ENCODE measurements around the gene CAMK1D.

CAMK1D gene

GRCh38 chr10:12380999-12381398 is 31.7 kb downstream of the CAMK1D start:
- DNase-seq (ENCODE audit: low read depth), result no peak
- H3K4me3 ChIP-seq (ENCODE audit: low read depth, low read length), result no peak overlapping the region
- TF ChIP-seq MAX (IDR thresholded peaks at IDR 0.05; ENCODE audit: low read depth, low read length) (no peak), CTCF (IDR thresholded peaks at IDR 0.05; ENCODE audit: low read depth, low read length) (no peak), POLR2A (IDR thresholded peaks at IDR 0.05; ENCODE audit: extremely low read depth, insufficient read length) (no peak), MYC (IDR thresholded peaks at IDR 0.05; ENCODE audit: low read depth, low read length) (no peak)

DNA sequence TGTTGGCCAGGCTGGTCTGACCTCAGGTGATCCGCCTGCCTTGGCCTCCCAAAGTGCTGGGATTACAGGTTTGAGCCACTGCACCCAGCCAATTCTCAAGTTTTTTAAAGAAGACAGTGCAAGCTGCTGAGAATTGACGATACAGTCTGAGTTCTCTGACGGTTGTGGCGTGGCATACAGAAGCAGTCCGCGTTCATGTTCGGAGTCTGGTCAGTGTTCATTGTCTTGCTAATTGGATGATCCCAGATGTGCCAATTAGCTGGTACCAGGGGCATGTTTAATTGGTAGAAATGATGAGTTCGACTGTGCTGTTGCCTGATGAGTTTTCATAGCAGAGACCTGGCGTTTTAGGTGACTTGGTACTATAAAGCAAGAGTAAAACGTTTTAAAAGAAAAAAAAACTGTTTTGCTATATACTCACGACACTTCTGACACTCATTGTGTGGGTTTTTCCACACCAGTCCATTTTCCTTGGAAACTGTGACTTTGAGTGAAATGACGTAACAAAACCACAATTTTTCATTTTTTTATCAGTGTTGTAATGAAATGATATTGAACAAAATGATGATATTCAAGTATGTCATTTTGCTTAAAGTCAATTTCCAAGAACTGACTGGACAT is 32.3 kb downstream of the CAMK1D start:
- no peak overlapping the region for H3K4me3 ChIP-seq (ENCODE audit: low read depth, low read length)
- TF ChIP-seq POLR2A (IDR thresholded peaks at IDR 0.05; ENCODE audit: extremely low read depth, insufficient read length) (no peak), MAX (IDR thresholded peaks at IDR 0.05; ENCODE audit: low read depth, low read length) (no peak), CTCF (IDR thresholded peaks at IDR 0.05; ENCODE audit: low read depth, low read length) (no peak), MYC (IDR thresholded peaks at IDR 0.05; ENCODE audit: low read depth, low read length) (no peak)
- DNase-seq (ENCODE audit: low read depth), result no peak

DNA sequence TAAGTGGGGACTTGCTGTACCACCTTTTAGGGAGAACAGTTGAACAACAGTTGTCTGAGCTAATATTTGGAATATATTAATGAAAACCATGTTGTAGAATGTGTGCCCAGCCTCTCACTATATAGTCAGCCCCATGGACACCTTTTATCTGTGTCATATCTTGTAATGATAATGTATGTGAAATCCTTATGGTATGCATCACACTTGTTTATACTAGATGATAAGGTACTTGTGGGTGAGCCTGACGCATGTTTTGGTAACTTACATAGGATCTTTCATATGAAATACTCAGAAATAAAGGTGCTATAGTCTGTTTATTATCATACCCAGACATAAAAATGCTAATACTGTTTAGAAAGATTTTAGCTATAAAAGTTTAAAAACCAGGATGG is 32.8 kb downstream of the CAMK1D start:
- TF ChIP-seq CTCF (IDR thresholded peaks at IDR 0.05; ENCODE audit: low read depth, low read length), result no peak
- no peak for TF ChIP-seq POLR2A (IDR thresholded peaks at IDR 0.05; ENCODE audit: extremely low read depth, insufficient read length)
- TF ChIP-seq MAX (IDR thresholded peaks at IDR 0.05; ENCODE audit: low read depth, low read length), result no peak
- TF ChIP-seq MYC (IDR thresholded peaks at IDR 0.05; ENCODE audit: low read depth, low read length), result no peak
- no peak overlapping the region for H3K4me3 ChIP-seq (ENCODE audit: low read depth, low read length)
- no peak for DNase-seq (ENCODE audit: low read depth)

- H3K4me3 ChIP-seq (ENCODE audit: low read depth, low read length), result no peak overlapping the region
- DNase-seq (ENCODE audit: low read depth), result no peak
- TF ChIP-seq POLR2A (IDR thresholded peaks at IDR 0.05; ENCODE audit: extremely low read depth, insufficient read length) (no peak), CTCF (IDR thresholded peaks at IDR 0.05; ENCODE audit: low read depth, low read length) (no peak), MAX (IDR thresholded peaks at IDR 0.05; ENCODE audit: low read depth, low read length) (no peak), MYC (IDR thresholded peaks at IDR 0.05; ENCODE audit: low read depth, low read length) (no peak)
Observed at GRCh38 chr10:12382956-12383531, 33.7 kb downstream of the CAMK1D start.

DNA sequence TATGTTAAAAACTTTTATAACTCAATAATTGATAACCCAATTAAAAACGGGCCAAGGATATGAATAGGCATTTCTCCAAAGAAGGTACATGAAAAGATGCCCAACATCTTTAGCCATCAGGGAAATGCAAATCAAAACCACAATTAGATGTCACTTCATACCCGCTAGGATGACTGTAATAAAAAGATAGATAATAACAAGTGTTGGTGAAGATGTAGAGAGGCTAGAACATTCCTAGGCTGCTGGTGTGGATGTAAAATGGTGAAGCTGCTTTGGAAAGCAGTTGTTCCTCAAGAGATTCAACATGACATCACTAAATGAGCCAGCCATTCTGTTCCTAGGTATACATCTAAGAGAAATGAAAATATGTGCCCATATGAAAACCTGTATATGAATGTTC is 35.6 kb downstream of the CAMK1D start:
- H3K4me3 ChIP-seq (ENCODE audit: low read depth, low read length), result no peak overlapping the region
- no peak for DNase-seq (ENCODE audit: low read depth)

More for the DNA sequence above, 35.6 kb downstream of the CAMK1D start:
- TF ChIP-seq CTCF (IDR thresholded peaks at IDR 0.05; ENCODE audit: low read depth, low read length) (no peak), MAX (IDR thresholded peaks at IDR 0.05; ENCODE audit: low read depth, low read length) (no peak), MYC (IDR thresholded peaks at IDR 0.05; ENCODE audit: low read depth, low read length) (no peak), POLR2A (IDR thresholded peaks at IDR 0.05; ENCODE audit: extremely low read depth, insufficient read length) (no peak)

Data from NB4 (cell line).